K562 (cell line): Measurements from ENCODE around the gene KIAA0825. TPM values are rescaled to one million over a fixed set of nuclear protein-coding genes. Genes with fewer than 3 reads are reported as not detected.

Source experiments
- ATAC-seq: fragments of 200-7000 bp; cut with Tn5 transposase; 3 replicates; pipeline ENCODE4 v1.9.1; 2020; ENCODE audit warnings: moderate library complexity
- BruUV-seq: library from RNA; stranded (reverse); fragments of 400-500 nt; replicated peaks from 2 replicates; lab custom pipeline; 2021; lab: Mats Ljungman, UMichigan
- CTCF ChIA-PET: fragments of 300-600 bp; formaldehyde crosslinking; extraction: SDS; loops from one replicate; lab custom pipeline; 2021; ENCODE audit warnings: low intra/inter-chr PET ratio; lab: Yijun Ruan, JAX
- POLR2A ChIA-PET: fragments of 300-600, 350-650 bp; sonication (Branson Sonifier 250); formaldehyde crosslinking; extraction: SDS; loops from one replicate; lab custom pipeline; 2021; ENCODE audit warnings: antibody characterized with exemption, inconsistent platforms; lab: Yijun Ruan, JAX
- DNase-seq, 4 experiments: peaks; one replicate each; pipeline versions ENCODE4 v3.0.0 to v3.0.0-alpha.2; 2011 to 2018; ENCODE audit warnings: low spot score in 3 of 4, mixed read lengths in 3 of 4; ENCODE audit errors: extremely low read depth in 1 of 4
- FAIRE-seq: peaks from 2 replicates; lab custom pipeline; 2011; peaks lifted over from hg19 to GRCh38; lab: Jason Lieb, UNC
- H2AFZ ChIP-seq: 2 replicates; pipeline ENCODE4 v1.6.0; 2011; ENCODE audit warnings: low read depth, low read length, control low read depth, inconsistent platforms
- H3K27ac ChIP-seq: fragments of 200-600 bp; 3 replicates; pipeline ENCODE4 v1.8.0; 2011; ENCODE audit warnings: low read depth, mild to moderate bottlenecking, control low read depth, inconsistent platforms, low read length, moderate library complexity, mixed read lengths; ENCODE audit errors: extremely low read depth
- H3K27me3 ChIP-seq, 2 experiments: fragments of 300-600 bp in 1 of 2; 2 replicates in 1 of 2; 3 replicates in 1 of 2; pipeline versions ENCODE4 v1.6.0 to v1.8.0; 2011; ENCODE audit warnings: inconsistent platforms in 2 of 2, low read length in 2 of 2, mild to moderate bottlenecking in 1 of 2, mixed read lengths in 1 of 2, moderate library complexity in 1 of 2; ENCODE audit not compliant: control insufficient read depth in 2 of 2, insufficient read depth in 2 of 2
- H3K36me3 ChIP-seq: fragments of 300-600 bp; 3 replicates; pipeline ENCODE4 v1.8.0; 2011; ENCODE audit warnings: mild to moderate bottlenecking, low read length, inconsistent platforms; ENCODE audit not compliant: control insufficient read depth, insufficient read depth
- H3K4me1 ChIP-seq, 2 experiments: fragments of 200-600 bp in 1 of 2; replicated peaks in 1 of 2; 2 replicates in 1 of 2; 3 replicates in 1 of 2; pipeline versions ENCODE4 v1.5.1 to v1.8.0; 2011; ENCODE audit warnings: inconsistent platforms in 2 of 2, low read length in 2 of 2, mild to moderate bottlenecking in 1 of 2, mixed read lengths in 1 of 2, moderate library complexity in 1 of 2; ENCODE audit not compliant: control insufficient read depth in 2 of 2, insufficient read depth in 2 of 2
- H3K4me2 ChIP-seq: 2 replicates; pipeline ENCODE4 v1.6.1; 2011; ENCODE audit warnings: low read length, control low read depth, inconsistent platforms, mixed read lengths; ENCODE audit not compliant: insufficient read depth
- H3K4me3 ChIP-seq: fragments of 200-600 bp; sonication (generic), shearing (Covaris generic); 2 replicates; pipeline ENCODE4 v1.5.1; 2016; ENCODE audit warnings: control low read depth, inconsistent platforms
- H3K79me2 ChIP-seq: fragments of 200-600 bp; 3 replicates; pipeline ENCODE4 v1.8.0; 2011; ENCODE audit warnings: low read length, inconsistent platforms; ENCODE audit not compliant: control insufficient read depth, insufficient read depth
- H3K9ac ChIP-seq, 2 experiments: 2 replicates each; pipeline versions ENCODE4 v1.6.0 to v1.6.1; 2011; ENCODE audit warnings: low read depth in 2 of 2, low read length in 2 of 2, control low read depth in 1 of 2, inconsistent platforms in 1 of 2, mild to moderate bottlenecking in 1 of 2, mixed read lengths in 1 of 2; ENCODE audit not compliant: insufficient read depth in 1 of 2
- H3K9me1 ChIP-seq: one replicate; pipeline ENCODE4 v1.6.0; 2011; ENCODE audit warnings: inconsistent platforms, mild to moderate bottlenecking, low read length, moderate library complexity; ENCODE audit not compliant: control insufficient read depth, insufficient read depth
- H3K9me3 ChIP-seq: replicated peaks from 2 replicates; pipeline ENCODE4 v1.5.1; 2011; ENCODE audit warnings: low read depth, low read length, inconsistent platforms; ENCODE audit not compliant: control insufficient read depth, insufficient read depth
- H4K20me1 ChIP-seq: replicated peaks from 2 replicates; pipeline ENCODE4 v1.6.1; 2011; ENCODE audit warnings: low read length, inconsistent platforms, mixed read lengths; ENCODE audit not compliant: control insufficient read depth, insufficient read depth
- CSDE1 ChIP-seq, 2 experiments: fragments of 450-650 bp; IDR thresholded peaks; 2 replicates each; pipeline ENCODE4 v1.6.1; 2016; ENCODE audit warnings: mild to moderate bottlenecking in 1 of 2
- HDAC8 ChIP-seq: fragments of 450-650 bp; IDR thresholded peaks from 2 replicates; pipeline ENCODE4 v1.6.1; 2016; ENCODE audit warnings: mild to moderate bottlenecking, missing genetic modification characterization, moderate library complexity, missing compliant biosample characterization
- HDGF ChIP-seq: fragments of 450-650 bp; IDR thresholded peaks from 2 replicates; pipeline ENCODE4 v1.6.1; 2016
- PHTF2 ChIP-seq: fragments of 250-450 bp; sonication (Bioruptor Pico); IDR thresholded peaks from 2 replicates; pipeline ENCODE4 v1.5.0; 2021; ENCODE audit warnings: mild to moderate bottlenecking
- SFPQ ChIP-seq: fragments of 200-400 bp; formaldehyde crosslinking; IDR thresholded peaks from 2 replicates; pipeline ENCODE4 v1.6.1; 2017; ENCODE audit warnings: mild to moderate bottlenecking, low read depth, low read length, moderate library complexity
- TBP ChIP-seq: optimal IDR thresholded peaks from 2 replicates; pipeline ENCODE3; 2011; ENCODE audit warnings: low read depth, low read length, improper control_type of control experiment
- ZNF277 ChIP-seq: fragments of 250-450 bp; sonication (Bioruptor Pico); IDR thresholded peaks from 2 replicates; pipeline ENCODE4 v1.8.0; 2022; ENCODE audit warnings: inconsistent platforms, mild to moderate bottlenecking, moderate library complexity, borderline replicate concordance
- ZNF282 ChIP-seq: sonication (generic); formaldehyde crosslinking; IDR thresholded peaks from 2 replicates; pipeline ENCODE4 v1.8.1; 2023; ENCODE audit warnings: missing genetic modification reagents
- ZNF311 ChIP-seq: fragments of 250-450 bp; sonication (Bioruptor Pico); IDR thresholded peaks from 2 replicates; pipeline ENCODE4 v1.4.0; 2020; ENCODE audit warnings: mild to moderate bottlenecking, moderate library complexity
- WGBS: fragments of 100-300 bp; shearing (Covaris generic); methylation state at CpG from one replicate; pipeline ENCODE4 v1.1.6; 2016; ENCODE audit warnings: low coverage, mixed read lengths; ENCODE audit not compliant: insufficient coverage; ENCODE audit errors: missing lambda C conversion rate; 5-methylcytosine and 5-hydroxymethylcytosine counted together
- in situ Hi-C: fragments of 300-500 bp; cut with MboI; formaldehyde crosslinking; loops from 4 replicates; pipeline ENCODE4 v1.15.0; 2018; ENCODE audit warnings: inconsistent platforms, mixed read lengths
- intact Hi-C: fragments of 100-400 bp; cut with micrococcal nuclease; formaldehyde crosslinking; loops from 2 replicates; pipeline ENCODE4 v1.14.2; 2022
- polyA plus RNA-seq, 8 experiments: library from polyadenylated mRNA; depleted of rRNA in 4 of 8; stranded (reverse) in 5 of 8; unstranded in 3 of 8; fragments of >200 nt; fragmentation: Nextera tagmentation in 2 of 8; fragmentation: Illumina TruSeq in 1 of 8; extraction: Ambion mirVana in 2 of 8; extraction: Trizol in 1 of 8; gene quantifications; 2 replicates each; pipeline versions ENCODE4 v1.2.1 to v1.2.3, GENCODE V29; 2011 to 2014; ENCODE audit warnings: inconsistent platforms in 1 of 8, missing spikeins in 1 of 8
- total RNA-seq, 7 experiments: library from RNA; depleted of rRNA in 6 of 7; stranded (reverse); fragments of >200 nt in 6 of 7; fragmentation: Illumina TruSeq in 2 of 7; extraction: Trizol in 2 of 7; gene quantifications; 2 replicates each; pipeline versions ENCODE4 v1.2.1 to v1.2.3, GENCODE V29; 2011 to 2021; ENCODE audit warnings: low replicate concordance in 1 of 7

Gene KIAA0825
- total and polyA plus RNA-seq, 9 of the 15 experiments (the other 6 are each of a cell fraction or from before 2014, with no cell fraction given), result 0.05 to 0.36 (median 0.16) TPM; not detected in 1

- FAIRE-seq, result no peak
- no peak overlapping the region for H3K4me2 ChIP-seq
- H3K9ac ChIP-seq, result no peak overlapping the region
- no peak overlapping the region for H2AFZ ChIP-seq
- H3K36me3 ChIP-seq, result no peaks in the 10 kb centered on the region
- CTCF ChIA-PET, result no interaction called here
- TF ChIP-seq ZNF311 (CRISPR knock-in tag) (no peak), CSDE1 (IDR thresholded peaks at IDR 0.05) (no peak), SFPQ (no peak), HDAC8 (tag) (no peak), HDGF (no peak), ZNF277 (CRISPR knock-in tag) (no peak), TBP (no peak), ZNF282 (CRISPR knock-in tag) (no peak), PHTF2 (CRISPR knock-in tag) (no peak)
- TF ChIP-seq, all 486 proteins: peak for 0
- no peaks in the 10 kb centered on the region for H3K27me3 ChIP-seq
- no peak overlapping the region for H3K27ac ChIP-seq
- no peaks in the 10 kb centered on the region for H3K9me1 ChIP-seq
- in situ Hi-C loops, result no loop called here
- WGBS, result 6% methylated on average over 2 of the region's 2 CpGs
- no peaks in the 10 kb centered on the region for H4K20me1 ChIP-seq
- DNase-seq (no peak), ATAC-seq (no peak)
- BruUV-seq, result no TSS peak
- no peaks in the 10 kb centered on the region for H3K79me2 ChIP-seq
- H3K4me3 ChIP-seq, result no peak overlapping the region
- intact Hi-C loops, result no loop called here
- H3K4me1 ChIP-seq, result no peaks in the 10 kb centered on the region
- POLR2A ChIA-PET, result no interaction called here
- no peaks in the 10 kb centered on the region for H3K9me3 ChIP-seq
These were observed 443.5 kb downstream of the KIAA0825 start for GRCh38 chr5:94174748-94175411.
